K562 (cell line): Measurements from ENCODE around the gene AFF3. TPM values are rescaled to one million over a fixed set of nuclear protein-coding genes. Genes with fewer than 3 reads are reported as not detected.

ENCODE experiments used
- ATAC-seq: fragments of 200-7000 bp; cut with Tn5 transposase; 3 replicates; pipeline ENCODE4 v1.9.1; 2020; ENCODE audit warnings: moderate library complexity
- BruUV-seq: library from RNA; stranded (reverse); fragments of 400-500 nt; replicated peaks from 2 replicates; lab custom pipeline; 2021; lab: Mats Ljungman, UMichigan
- CTCF ChIA-PET: fragments of 300-600 bp; formaldehyde crosslinking; extraction: SDS; loops from one replicate; lab custom pipeline; 2021; ENCODE audit warnings: low intra/inter-chr PET ratio; lab: Yijun Ruan, JAX
- POLR2A ChIA-PET: fragments of 300-600, 350-650 bp; sonication (Branson Sonifier 250); formaldehyde crosslinking; extraction: SDS; loops from one replicate; lab custom pipeline; 2021; ENCODE audit warnings: antibody characterized with exemption, inconsistent platforms; lab: Yijun Ruan, JAX
- DNase-seq, 4 experiments: peaks; one replicate each; pipeline versions ENCODE4 v3.0.0 to v3.0.0-alpha.2; 2011 to 2018; ENCODE audit warnings: low spot score in 3 of 4, mixed read lengths in 3 of 4; ENCODE audit errors: extremely low read depth in 1 of 4
- FAIRE-seq: peaks from 2 replicates; lab custom pipeline; 2011; peaks lifted over from hg19 to GRCh38; lab: Jason Lieb, UNC
- H2AFZ ChIP-seq: 2 replicates; pipeline ENCODE4 v1.6.0; 2011; ENCODE audit warnings: low read depth, low read length, control low read depth, inconsistent platforms
- H3K27ac ChIP-seq: fragments of 200-600 bp; 3 replicates; pipeline ENCODE4 v1.8.0; 2011; ENCODE audit warnings: low read depth, mild to moderate bottlenecking, control low read depth, inconsistent platforms, low read length, moderate library complexity, mixed read lengths; ENCODE audit errors: extremely low read depth
- H3K27me3 ChIP-seq, 2 experiments: fragments of 300-600 bp in 1 of 2; 2 replicates in 1 of 2; 3 replicates in 1 of 2; pipeline versions ENCODE4 v1.6.0 to v1.8.0; 2011; ENCODE audit warnings: inconsistent platforms in 2 of 2, low read length in 2 of 2, mild to moderate bottlenecking in 1 of 2, mixed read lengths in 1 of 2, moderate library complexity in 1 of 2; ENCODE audit not compliant: control insufficient read depth in 2 of 2, insufficient read depth in 2 of 2
- H3K36me3 ChIP-seq: fragments of 300-600 bp; 3 replicates; pipeline ENCODE4 v1.8.0; 2011; ENCODE audit warnings: mild to moderate bottlenecking, low read length, inconsistent platforms; ENCODE audit not compliant: control insufficient read depth, insufficient read depth
- H3K4me1 ChIP-seq, 2 experiments: fragments of 200-600 bp in 1 of 2; replicated peaks in 1 of 2; 2 replicates in 1 of 2; 3 replicates in 1 of 2; pipeline versions ENCODE4 v1.5.1 to v1.8.0; 2011; ENCODE audit warnings: inconsistent platforms in 2 of 2, low read length in 2 of 2, mild to moderate bottlenecking in 1 of 2, mixed read lengths in 1 of 2, moderate library complexity in 1 of 2; ENCODE audit not compliant: control insufficient read depth in 2 of 2, insufficient read depth in 2 of 2
- H3K4me2 ChIP-seq: 2 replicates; pipeline ENCODE4 v1.6.1; 2011; ENCODE audit warnings: low read length, control low read depth, inconsistent platforms, mixed read lengths; ENCODE audit not compliant: insufficient read depth
- H3K4me3 ChIP-seq: fragments of 200-600 bp; sonication (generic), shearing (Covaris generic); 2 replicates; pipeline ENCODE4 v1.5.1; 2016; ENCODE audit warnings: control low read depth, inconsistent platforms
- H3K79me2 ChIP-seq: fragments of 200-600 bp; 3 replicates; pipeline ENCODE4 v1.8.0; 2011; ENCODE audit warnings: low read length, inconsistent platforms; ENCODE audit not compliant: control insufficient read depth, insufficient read depth
- H3K9ac ChIP-seq, 2 experiments: 2 replicates each; pipeline versions ENCODE4 v1.6.0 to v1.6.1; 2011; ENCODE audit warnings: low read depth in 2 of 2, low read length in 2 of 2, control low read depth in 1 of 2, inconsistent platforms in 1 of 2, mild to moderate bottlenecking in 1 of 2, mixed read lengths in 1 of 2; ENCODE audit not compliant: insufficient read depth in 1 of 2
- H3K9me1 ChIP-seq: one replicate; pipeline ENCODE4 v1.6.0; 2011; ENCODE audit warnings: inconsistent platforms, mild to moderate bottlenecking, low read length, moderate library complexity; ENCODE audit not compliant: control insufficient read depth, insufficient read depth
- H3K9me3 ChIP-seq: replicated peaks from 2 replicates; pipeline ENCODE4 v1.5.1; 2011; ENCODE audit warnings: low read depth, low read length, inconsistent platforms; ENCODE audit not compliant: control insufficient read depth, insufficient read depth
- H4K20me1 ChIP-seq: replicated peaks from 2 replicates; pipeline ENCODE4 v1.6.1; 2011; ENCODE audit warnings: low read length, inconsistent platforms, mixed read lengths; ENCODE audit not compliant: control insufficient read depth, insufficient read depth
- BRF1 ChIP-seq: IDR thresholded peaks from 3 replicates; pipeline ENCODE4 v1.6.1; 2011; ENCODE audit warnings: borderline replicate concordance, mild to moderate bottlenecking; ENCODE audit not compliant: insufficient read length; ENCODE audit errors: extremely low read depth
- CREBBP ChIP-seq: IDR thresholded peaks from one replicate; pipeline ENCODE4 v1.6.1; 2012; ENCODE audit warnings: low read depth, mild to moderate bottlenecking, control low read depth, inconsistent platforms, low read length
- CTCF ChIP-seq, 3 experiments: IDR thresholded peaks in 2 of 3; conservative IDR thresholded peaks in 1 of 3; 2 replicates each; pipeline ENCODE4 v1.5.1; 2011 to 2012; ENCODE audit warnings: low read length in 3 of 3, mild to moderate bottlenecking in 3 of 3, control low read depth in 2 of 3, improper control_type of control experiment in 1 of 3, inconsistent platforms in 1 of 3, low read depth in 1 of 3, mixed read lengths in 1 of 3, moderate library complexity in 1 of 3; ENCODE audit not compliant: insufficient read depth in 2 of 3
- CXXC5 ChIP-seq: fragments of 250-450 bp; sonication (Bioruptor Pico); IDR thresholded peaks from 2 replicates; pipeline ENCODE4 v1.8.0; 2022; ENCODE audit warnings: inconsistent platforms, mild to moderate bottlenecking, moderate library complexity
- FOXP1 ChIP-seq: sonication (generic); formaldehyde crosslinking; IDR thresholded peaks from 2 replicates; pipeline ENCODE4 v1.8.0; 2022; ENCODE audit warnings: mild to moderate bottlenecking, missing genetic modification reagents
- HNRNPK ChIP-seq: fragments of 200-400 bp; formaldehyde crosslinking; IDR thresholded peaks from one replicate; pipeline ENCODE4 v1.6.1; 2018; ENCODE audit warnings: mild to moderate bottlenecking, low read depth, low read length; ENCODE audit not compliant: poor library complexity, severe bottlenecking
- KLF1 ChIP-seq: fragments of 450-650 bp; IDR thresholded peaks from 2 replicates; pipeline ENCODE4 v1.6.1; 2016; ENCODE audit warnings: missing genetic modification characterization, missing compliant biosample characterization
- LCOR ChIP-seq: sonication (generic); formaldehyde crosslinking; IDR thresholded peaks from 2 replicates; pipeline ENCODE4 v1.8.0; 2022; ENCODE audit warnings: mild to moderate bottlenecking, missing genetic modification reagents
- MED1 ChIP-seq: sonication (generic); formaldehyde crosslinking; IDR thresholded peaks from 2 replicates; pipeline ENCODE4 v1.8.1; 2023; ENCODE audit warnings: missing genetic modification reagents, borderline replicate concordance
- MLX ChIP-seq, 2 experiments: fragments of 450-650 bp in 1 of 2; sonication (generic) in 1 of 2; formaldehyde crosslinking; conservative IDR thresholded peaks; 2 replicates each; pipeline versions ENCODE4 v1.4.0 to v1.8.1; 2020 to 2022; ENCODE audit warnings: mild to moderate bottlenecking in 1 of 2, missing genetic modification reagents in 1 of 2
- RERE ChIP-seq: sonication (generic); formaldehyde crosslinking; IDR thresholded peaks from 2 replicates; pipeline ENCODE4 v1.8.0; 2023; ENCODE audit warnings: missing genetic modification reagents, mild to moderate bottlenecking, borderline replicate concordance
- STAT5B ChIP-seq: fragments of 250-450 bp; sonication (Bioruptor Pico); IDR thresholded peaks from 2 replicates; pipeline ENCODE4 v1.8.0; 2021; ENCODE audit warnings: mild to moderate bottlenecking, inconsistent platforms
- TCF15 ChIP-seq: fragments of 250-450 bp; sonication (Bioruptor Pico); IDR thresholded peaks from 2 replicates; pipeline ENCODE4 v1.8.0; 2022; ENCODE audit warnings: moderate library complexity, mild to moderate bottlenecking, inconsistent platforms
- ZNF24 ChIP-seq: fragments of 450-650 bp; IDR thresholded peaks from 2 replicates; pipeline ENCODE4 v1.6.1; 2016
- WGBS: fragments of 100-300 bp; shearing (Covaris generic); methylation state at CpG from one replicate; pipeline ENCODE4 v1.1.6; 2016; ENCODE audit warnings: low coverage, mixed read lengths; ENCODE audit not compliant: insufficient coverage; ENCODE audit errors: missing lambda C conversion rate; 5-methylcytosine and 5-hydroxymethylcytosine counted together
- in situ Hi-C: fragments of 300-500 bp; cut with MboI; formaldehyde crosslinking; loops from 4 replicates; pipeline ENCODE4 v1.15.0; 2018; ENCODE audit warnings: inconsistent platforms, mixed read lengths
- intact Hi-C: fragments of 100-400 bp; cut with micrococcal nuclease; formaldehyde crosslinking; loops from 2 replicates; pipeline ENCODE4 v1.14.2; 2022
- polyA plus RNA-seq, 8 experiments: library from polyadenylated mRNA; depleted of rRNA in 4 of 8; stranded (reverse) in 5 of 8; unstranded in 3 of 8; fragments of >200 nt; fragmentation: Nextera tagmentation in 2 of 8; fragmentation: Illumina TruSeq in 1 of 8; extraction: Ambion mirVana in 2 of 8; extraction: Trizol in 1 of 8; gene quantifications; 2 replicates each; pipeline versions ENCODE4 v1.2.1 to v1.2.3, GENCODE V29; 2011 to 2014; ENCODE audit warnings: inconsistent platforms in 1 of 8, missing spikeins in 1 of 8
- total RNA-seq, 7 experiments: library from RNA; depleted of rRNA in 6 of 7; stranded (reverse); fragments of >200 nt in 6 of 7; fragmentation: Illumina TruSeq in 2 of 7; extraction: Trizol in 2 of 7; gene quantifications; 2 replicates each; pipeline versions ENCODE4 v1.2.1 to v1.2.3, GENCODE V29; 2011 to 2021; ENCODE audit warnings: low replicate concordance in 1 of 7

The AFF3 gene
- total and polyA plus RNA-seq, 9 of the 15 experiments (the other 6 are each of a cell fraction or from before 2014, with no cell fraction given) = 0.02 to 0.11 TPM; not detected in 7

- BruUV-seq = no TSS peak
- no peak for ATAC-seq
- intact Hi-C loops = no loop called here
- POLR2A ChIA-PET = no interaction called here
- Histone ChIP-seq H3K9me3 (no peaks in the 10 kb centered on the region), H3K4me2 (no peak overlapping the region), H3K36me3 (no peaks in the 10 kb centered on the region), H3K27me3 (peaks cover 0 to 2% of the 10 kb centered on the region in 2 experiments; a peak in 1 of 5 replicates), H3K9me1 (no peaks in the 10 kb centered on the region), H2AFZ (no peak overlapping the region), H3K79me2 (no peaks in the 10 kb centered on the region), H4K20me1 (no peaks in the 10 kb centered on the region), H3K27ac (no peak overlapping the region)
- DNase-seq = no peak
- WGBS = 12% methylated on average over 6 of the region's 6 CpGs
- in situ Hi-C loops = no loop called here
- no peak for TF ChIP-seq TCF15
- no peak for TF ChIP-seq KLF1 (tag)
- no peak for TF ChIP-seq FOXP1 (CRISPR knock-in tag)
- TF ChIP-seq ZNF24 = no peak
- no peak for TF ChIP-seq RERE
- no peak for TF ChIP-seq LCOR (CRISPR knock-in tag)
- no peak for TF ChIP-seq CXXC5 (CRISPR knock-in tag)
- TF ChIP-seq HNRNPK = no peak
- TF ChIP-seq CREBBP = no peak
- no peak for TF ChIP-seq CTCF (IDR thresholded peaks at IDR 0.05 in 2 of 3, conservative IDR thresholded peaks at IDR 0.05 in 1 of 3; ENCODE audit: insufficient read depth in 2 of 3, low read depth in 1 of 3, low read length in 3 of 3)
- TF ChIP-seq STAT5B (CRISPR knock-in tag) = no peak
- no peak for TF ChIP-seq BRF1
- no peak for TF ChIP-seq MLX (CRISPR knock-in tag; conservative IDR thresholded peaks at IDR 0.05)
- no peak for TF ChIP-seq MED1 (CRISPR knock-in tag)
- TF ChIP-seq, all 486 proteins: peak for 0
- no peak for FAIRE-seq
- CTCF ChIA-PET = no interaction called here
- no peaks in the 10 kb centered on the region for H3K4me1 ChIP-seq
- no peak overlapping the region for H3K9ac ChIP-seq
- H3K4me3 ChIP-seq = no peak overlapping the region
These were observed 213.8 kb downstream of the AFF3 start for GRCh38 chr2:99928470-99929053.
